ENCODE data around the gene DAGLA. TPM values are rescaled to one million over a fixed set of nuclear protein-coding genes. Genes with fewer than 3 reads are reported as not detected.

DAGLA gene
- total RNA-seq, 1 experiment from 2014 or later, result 4.8 TPM

GRCh38 chr11:61768376-61769076 is 88.3 kb downstream of the DAGLA start:
- no peaks in the 10 kb centered on the region for H3K27me3 ChIP-seq (ENCODE audit: control insufficient read depth, insufficient read depth, low read length)
- H3K36me3 ChIP-seq (replicated peaks; ENCODE audit: control insufficient read depth, insufficient read depth, low read length), result no peaks in the 10 kb centered on the region
- no peak for DNase-seq
- H3K4me3 ChIP-seq (ENCODE audit: insufficient read depth, low read depth, low read length), result no peak overlapping the region

GRCh38 chr11:61769169-61769920 is 89.2 kb downstream of the DAGLA start:
- Histone ChIP-seq H3K27me3 (ENCODE audit: control insufficient read depth, insufficient read depth, low read length) (no peaks in the 10 kb centered on the region), H3K4me3 (ENCODE audit: insufficient read depth, low read depth, low read length) (no peak overlapping the region), H3K36me3 (replicated peaks; ENCODE audit: control insufficient read depth, insufficient read depth, low read length) (no peaks in the 10 kb centered on the region)
- DNase-seq, result peak; percentile 88

- no peak overlapping the region for H3K4me3 ChIP-seq (ENCODE audit: insufficient read depth, low read depth, low read length)
- no peaks in the 10 kb centered on the region for H3K27me3 ChIP-seq (ENCODE audit: control insufficient read depth, insufficient read depth, low read length)
- no peak for DNase-seq
- H3K36me3 ChIP-seq (replicated peaks; ENCODE audit: control insufficient read depth, insufficient read depth, low read length), result no peaks in the 10 kb centered on the region
These were observed 89.9 kb downstream of the DAGLA start for GRCh38 chr11:61769946-61770683.

GRCh38 chr11:61771195-61771894 is 91.2 kb downstream of the DAGLA start:
- H3K27me3 ChIP-seq (ENCODE audit: control insufficient read depth, insufficient read depth, low read length), result no peaks in the 10 kb centered on the region
- no peak overlapping the region for H3K4me3 ChIP-seq (ENCODE audit: insufficient read depth, low read depth, low read length)
- DNase-seq, result no peak
- no peaks in the 10 kb centered on the region for H3K36me3 ChIP-seq (replicated peaks; ENCODE audit: control insufficient read depth, insufficient read depth, low read length)

GRCh38 chr11:61771985-61772455 is 91.8 kb downstream of the DAGLA start:
- no peak overlapping the region for H3K4me3 ChIP-seq (ENCODE audit: insufficient read depth, low read depth, low read length)
- DNase-seq, result peak; percentile 93

GRCh38 chr11:61773356-61773755 is 93.2 kb downstream of the DAGLA start:
- no peaks in the 10 kb centered on the region for H3K36me3 ChIP-seq (replicated peaks; ENCODE audit: control insufficient read depth, insufficient read depth, low read length)
- H3K27me3 ChIP-seq (ENCODE audit: control insufficient read depth, insufficient read depth, low read length), result peaks cover 4% of the 10 kb centered on the region; the same call in 1 of the 2 replicates
- no peak overlapping the region for H3K4me3 ChIP-seq (ENCODE audit: insufficient read depth, low read depth, low read length)
- peak; percentile 70 for DNase-seq

More at GRCh38 chr11:61771985-61772455, 91.8 kb downstream of the DAGLA start:
- H3K27me3 ChIP-seq (ENCODE audit: control insufficient read depth, insufficient read depth, low read length), result peaks cover 3% of the 10 kb centered on the region; the same call in 1 of the 2 replicates
- no peaks in the 10 kb centered on the region for H3K36me3 ChIP-seq (replicated peaks; ENCODE audit: control insufficient read depth, insufficient read depth, low read length)

GRCh38 chr11:61773809-61774208 is 93.6 kb downstream of the DAGLA start:
- peak; percentile 46 for DNase-seq
- Histone ChIP-seq H3K27me3 (ENCODE audit: control insufficient read depth, insufficient read depth, low read length) (peaks cover 4% of the 10 kb centered on the region; the same call in 1 of the 2 replicates), H3K4me3 (ENCODE audit: insufficient read depth, low read depth, low read length) (no peak overlapping the region), H3K36me3 (replicated peaks; ENCODE audit: control insufficient read depth, insufficient read depth, low read length) (no peaks in the 10 kb centered on the region)

- peak; percentile 45 for DNase-seq
- Histone ChIP-seq H3K36me3 (replicated peaks; ENCODE audit: control insufficient read depth, insufficient read depth, low read length) (no peaks in the 10 kb centered on the region), H3K27me3 (ENCODE audit: control insufficient read depth, insufficient read depth, low read length) (peaks cover 4% of the 10 kb centered on the region; the same call in 1 of the 2 replicates), H3K4me3 (ENCODE audit: insufficient read depth, low read depth, low read length) (no peak overlapping the region)
These were observed 94.2 kb downstream of the DAGLA start for GRCh38 chr11:61774411-61774810.

GRCh38 chr11:61775106-61775505 is 94.9 kb downstream of the DAGLA start:
- Histone ChIP-seq H3K4me3 (ENCODE audit: insufficient read depth, low read depth, low read length) (no peak overlapping the region), H3K36me3 (replicated peaks; ENCODE audit: control insufficient read depth, insufficient read depth, low read length) (no peaks in the 10 kb centered on the region; the same call in 1 of the 2 replicates), H3K27me3 (ENCODE audit: control insufficient read depth, insufficient read depth, low read length) (peaks cover 4% of the 10 kb centered on the region; the same call in 1 of the 2 replicates)
- peak; percentile 43 for DNase-seq

GRCh38 chr11:61775606-61776554 is 95.7 kb downstream of the DAGLA start:
- Histone ChIP-seq H3K36me3 (replicated peaks; ENCODE audit: control insufficient read depth, insufficient read depth, low read length) (no peaks in the 10 kb centered on the region; the same call in 1 of the 2 replicates), H3K27me3 (ENCODE audit: control insufficient read depth, insufficient read depth, low read length) (peaks cover 4% of the 10 kb centered on the region; the same call in 1 of the 2 replicates), H3K4me3 (ENCODE audit: insufficient read depth, low read depth, low read length) (no peak overlapping the region)
- peak; percentile 65 for DNase-seq

GRCh38 chr11:61776561-61777075 is 96.4 kb downstream of the DAGLA start:
- DNase-seq, result peak; percentile 97
- H3K4me3 ChIP-seq (ENCODE audit: insufficient read depth, low read depth, low read length), result no peak overlapping the region
- H3K36me3 ChIP-seq (replicated peaks; ENCODE audit: control insufficient read depth, insufficient read depth, low read length), result no peaks in the 10 kb centered on the region; the same call in 1 of the 2 replicates
- H3K27me3 ChIP-seq (ENCODE audit: control insufficient read depth, insufficient read depth, low read length), result peaks cover 4% of the 10 kb centered on the region; the same call in 1 of the 2 replicates

- DNase-seq, result peak; percentile 98
- Histone ChIP-seq H3K36me3 (replicated peaks; ENCODE audit: control insufficient read depth, insufficient read depth, low read length) (no peaks in the 10 kb centered on the region; the same call in 1 of the 2 replicates), H3K27me3 (ENCODE audit: control insufficient read depth, insufficient read depth, low read length) (peaks cover 4% of the 10 kb centered on the region; the same call in 1 of the 2 replicates), H3K4me3 (ENCODE audit: insufficient read depth, low read depth, low read length) (no peak overlapping the region)
These were observed 97.3 kb downstream of the DAGLA start for GRCh38 chr11:61777234-61778090.

Measured in H7 (cell line).